HG02981 (cell line): ENCODE results near the gene PWP2.

Source experiments
- ATAC-seq: cut with Tn5 transposase; IDR thresholded peaks from one replicate; pipeline ENCODE4 v1.9.1; 2021; ENCODE audit warnings: mild to moderate bottlenecking, moderate library complexity; ENCODE audit not compliant: unreplicated experiment

Gene PWP2

DNA sequence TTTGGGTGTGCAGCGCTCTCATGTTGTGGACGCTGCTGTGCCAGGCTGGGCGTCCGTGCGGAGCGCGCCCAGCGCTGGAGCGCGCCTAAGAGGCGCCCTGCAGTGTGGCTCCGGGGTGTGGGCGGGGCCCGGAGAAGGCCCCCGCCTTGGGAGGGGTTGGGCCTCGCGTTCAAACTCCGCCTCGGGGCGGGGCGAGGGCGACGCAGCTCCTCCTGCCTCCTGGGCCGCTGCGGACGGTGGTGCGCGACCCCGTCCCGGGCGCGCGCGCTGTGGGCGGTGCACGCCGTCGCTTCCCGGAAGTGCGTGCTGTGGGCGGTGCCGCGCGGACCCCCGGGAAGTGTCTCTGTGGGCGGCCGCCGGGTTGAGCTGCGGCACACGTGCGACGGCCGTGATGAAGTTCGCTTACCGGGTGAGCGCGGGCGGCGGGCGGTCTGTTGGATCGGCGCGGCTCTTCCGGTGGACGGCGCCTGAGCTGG lies at the start of gene PWP2:
TSS of gene PWP2 (plus strand) at position 374 of the 476 bp plus-strand sequence. CDS start at position 392, 18 bp downstream.
- ATAC-seq: peak; percentile 92

DNA sequence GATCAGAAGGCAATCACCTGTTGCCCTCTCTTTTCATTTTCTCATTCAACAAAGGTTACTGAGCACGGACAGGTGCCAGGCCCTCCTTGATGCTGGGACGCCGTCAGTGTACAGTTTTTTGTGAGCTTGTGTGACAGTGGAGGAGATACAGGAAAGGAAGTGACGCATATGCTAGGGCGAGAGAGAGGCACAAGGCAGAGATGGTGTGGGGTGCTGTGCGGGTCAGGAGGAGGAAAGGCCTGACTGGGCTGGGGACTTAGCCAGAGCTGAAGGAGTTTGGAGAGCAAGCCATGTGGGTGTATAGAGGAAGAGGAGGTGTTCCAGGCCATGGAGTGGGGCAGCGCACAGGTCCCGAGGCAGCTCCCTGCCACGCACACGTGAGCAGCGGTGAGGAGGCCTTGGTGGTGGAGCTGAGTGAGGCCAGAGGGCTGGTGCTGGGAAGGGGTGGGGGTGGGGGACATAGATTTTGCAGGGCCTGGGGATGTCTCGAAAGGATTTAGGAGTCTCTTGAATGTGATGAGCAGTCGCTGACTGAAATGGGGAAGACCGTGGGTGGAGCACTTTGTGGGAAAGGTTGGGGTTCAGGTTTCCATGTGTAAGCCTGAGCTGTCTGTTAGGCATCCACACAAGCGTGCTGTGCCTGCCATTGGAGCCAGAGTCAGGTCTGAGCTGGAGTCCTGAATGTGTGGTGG lies 49.1 kb upstream of the PWP2 start:
- ATAC-seq: no peak

DNA sequence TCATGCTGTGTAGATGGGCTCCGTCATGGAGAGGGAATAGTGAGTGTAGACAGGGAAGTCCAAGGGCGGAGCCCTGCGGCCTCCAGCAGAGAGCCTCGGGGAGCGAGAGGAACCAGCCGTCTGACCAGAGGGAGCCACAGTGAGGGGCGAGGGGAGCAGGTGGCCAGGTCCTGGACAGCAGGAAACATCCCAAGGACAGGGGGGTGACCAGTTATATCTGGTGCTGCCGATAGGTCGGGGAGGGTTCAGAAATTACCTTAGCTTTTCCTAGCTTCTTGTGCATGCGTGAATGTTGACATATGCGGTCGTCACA lies 48.6 kb upstream of the PWP2 start:
- no peak for ATAC-seq

DNA sequence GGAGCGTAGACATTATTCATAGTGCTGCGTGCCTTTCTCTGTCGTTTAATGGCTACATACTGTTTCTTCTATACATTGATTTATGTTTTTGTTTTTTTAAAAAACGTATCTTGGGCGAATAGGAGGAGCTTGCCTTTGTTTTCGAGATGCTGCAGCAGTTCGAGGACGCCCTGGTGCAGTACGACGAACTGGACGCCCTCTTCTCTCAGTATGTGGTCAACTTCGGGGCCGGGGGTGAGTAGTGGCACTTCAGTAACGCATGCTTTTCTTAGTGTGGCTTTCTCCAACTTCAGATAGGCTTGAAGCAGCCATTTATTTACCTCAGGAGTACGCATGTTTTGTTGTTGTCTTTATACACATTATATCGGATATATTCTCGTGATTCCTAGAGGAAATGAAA lies 48.2 kb upstream of the PWP2 start:
- no peak for ATAC-seq

DNA sequence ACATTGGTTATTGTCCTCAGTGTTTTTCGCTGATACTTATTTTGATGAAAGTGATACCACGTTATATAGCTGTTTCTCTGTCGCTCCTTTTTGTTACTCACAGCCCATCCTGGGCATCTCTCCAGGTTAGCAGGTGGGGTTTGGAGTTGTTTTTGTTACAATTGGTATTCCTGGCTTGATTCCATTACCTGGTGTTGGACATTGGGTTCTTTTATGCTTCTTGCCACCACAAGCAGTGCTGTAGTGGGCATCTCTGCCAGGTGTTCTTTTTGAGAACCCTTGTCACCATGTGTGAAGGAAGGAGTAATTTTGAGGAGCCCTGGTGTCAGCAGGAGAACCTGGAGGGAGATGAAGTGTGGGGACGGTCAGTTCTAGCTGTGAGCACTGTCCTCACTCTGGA lies 47.5 kb upstream of the PWP2 start:
- ATAC-seq: no peak

DNA sequence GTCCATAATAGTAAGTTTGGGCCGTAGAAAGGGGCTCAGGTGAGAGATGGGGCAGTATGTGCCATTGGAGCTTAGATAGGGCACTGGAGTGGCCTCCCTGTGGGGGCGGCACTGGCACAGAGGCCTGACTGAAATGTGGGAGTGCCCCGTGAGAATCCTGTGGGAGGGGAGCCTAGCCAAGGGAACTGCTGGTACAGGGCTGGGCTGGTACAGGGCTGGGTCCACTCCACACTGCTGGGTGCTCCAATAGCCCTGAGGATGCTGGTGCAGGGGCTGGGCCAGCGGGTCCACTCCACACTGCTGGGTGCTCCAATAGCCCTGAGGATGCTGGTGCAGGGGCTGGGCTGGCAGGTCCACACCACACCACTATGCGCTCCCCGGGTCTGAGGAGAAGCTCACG lies 44.8 kb upstream of the PWP2 start:
- no peak for ATAC-seq

DNA sequence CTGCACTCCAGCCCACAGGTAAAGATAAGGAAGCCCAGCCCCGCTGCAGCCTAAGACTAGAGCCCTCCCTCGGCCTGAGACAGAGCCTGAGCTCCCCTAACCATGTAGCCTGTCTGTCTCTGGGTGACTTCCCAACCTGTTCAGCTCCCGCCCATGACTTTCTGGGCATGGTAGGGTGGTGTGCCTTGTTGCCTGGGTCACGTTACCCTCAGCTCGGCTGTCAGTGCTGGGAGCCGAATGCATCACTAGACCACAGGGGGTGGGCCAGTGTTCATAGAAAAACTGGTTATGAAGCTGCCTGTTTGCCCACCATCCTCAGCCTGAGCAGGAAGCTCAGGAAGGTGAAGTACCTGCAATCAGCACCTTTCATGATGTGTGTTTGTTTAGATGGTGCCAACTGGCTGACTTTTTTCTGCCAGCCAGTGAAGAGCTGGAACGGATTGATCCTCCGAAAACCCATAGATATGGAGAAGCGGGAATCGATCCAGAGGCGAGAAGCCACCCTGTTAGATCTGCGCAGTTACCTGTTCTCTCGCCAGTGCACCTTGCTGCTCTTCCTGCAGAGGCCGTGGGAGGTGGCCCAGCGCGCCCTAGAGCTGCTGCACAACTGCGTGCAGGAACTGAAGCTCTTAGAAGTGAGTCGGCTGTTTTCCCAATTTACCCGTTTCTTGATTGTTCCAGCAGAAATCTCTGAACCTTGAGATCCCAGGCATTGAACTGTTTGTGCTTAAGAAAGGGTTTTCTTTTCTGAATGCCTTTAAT lies 43.9 kb upstream of the PWP2 start:
- no peak for ATAC-seq

DNA sequence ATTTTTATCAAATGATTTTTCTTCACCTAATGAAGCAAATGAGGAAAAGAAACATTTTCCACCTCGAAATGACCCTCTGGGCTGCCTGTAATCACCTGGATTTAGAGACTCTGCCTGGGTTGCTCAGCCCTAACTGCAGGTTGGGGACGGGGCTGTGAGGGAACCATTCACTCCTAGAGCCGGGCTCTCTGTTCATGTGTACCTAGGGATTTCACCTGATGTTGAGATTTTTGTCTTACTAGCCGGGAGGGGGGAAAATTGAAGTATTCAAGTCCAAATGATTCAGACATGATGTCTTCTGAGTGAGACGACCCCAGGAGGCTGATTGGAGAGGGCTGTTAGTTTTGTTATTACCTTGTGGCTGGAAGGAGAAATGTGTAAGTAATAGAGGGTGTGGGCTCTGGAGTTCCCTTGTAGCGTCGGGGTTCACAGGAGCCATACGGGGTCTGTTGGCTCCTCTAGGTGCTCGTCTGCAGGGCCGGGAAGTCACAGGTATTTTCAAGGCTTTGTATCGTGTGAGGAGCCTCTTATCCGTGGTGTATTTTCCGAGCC lies 42.3 kb upstream of the PWP2 start:
- ATAC-seq: no peak

DNA sequence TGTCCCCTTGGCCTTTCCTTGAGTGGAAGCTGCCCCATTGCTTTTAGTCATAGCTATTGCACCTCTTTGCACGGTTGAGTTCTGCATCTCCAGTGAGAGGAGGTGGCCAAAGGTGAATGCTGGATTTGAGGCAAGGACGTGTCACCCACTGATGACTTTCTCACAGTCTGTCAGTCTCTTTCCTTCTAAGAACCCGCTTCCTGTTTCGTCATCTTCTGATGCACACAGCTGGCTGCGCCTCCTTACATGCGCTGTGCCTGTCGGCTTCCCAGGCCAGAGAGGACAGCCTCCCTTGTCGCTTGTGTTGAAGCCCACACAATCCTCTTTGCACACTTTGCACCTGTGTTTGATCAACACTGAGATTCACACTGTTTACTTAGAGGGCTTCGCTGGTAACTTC lies 41.8 kb upstream of the PWP2 start:
- no peak for ATAC-seq

DNA sequence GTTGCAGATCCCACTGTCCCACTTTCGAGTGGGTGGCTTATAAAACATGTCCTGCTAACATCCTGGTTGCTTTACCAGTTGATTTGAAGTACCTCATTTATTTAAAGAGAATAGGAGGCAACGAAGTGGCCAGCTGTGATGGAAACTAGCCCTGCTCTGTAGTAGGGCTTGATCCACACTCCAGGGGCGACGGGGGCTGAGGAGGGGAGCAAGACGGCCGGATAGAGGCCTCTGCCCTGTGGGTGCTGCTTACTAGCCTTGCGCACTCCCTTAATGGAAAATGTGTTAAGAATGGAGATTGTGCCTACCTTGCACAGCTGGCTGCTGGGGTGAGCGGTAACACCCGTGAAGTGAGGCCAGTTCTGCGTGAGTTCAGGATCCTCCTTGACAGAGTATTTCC lies 41.1 kb upstream of the PWP2 start:
- ATAC-seq: no peak

DNA sequence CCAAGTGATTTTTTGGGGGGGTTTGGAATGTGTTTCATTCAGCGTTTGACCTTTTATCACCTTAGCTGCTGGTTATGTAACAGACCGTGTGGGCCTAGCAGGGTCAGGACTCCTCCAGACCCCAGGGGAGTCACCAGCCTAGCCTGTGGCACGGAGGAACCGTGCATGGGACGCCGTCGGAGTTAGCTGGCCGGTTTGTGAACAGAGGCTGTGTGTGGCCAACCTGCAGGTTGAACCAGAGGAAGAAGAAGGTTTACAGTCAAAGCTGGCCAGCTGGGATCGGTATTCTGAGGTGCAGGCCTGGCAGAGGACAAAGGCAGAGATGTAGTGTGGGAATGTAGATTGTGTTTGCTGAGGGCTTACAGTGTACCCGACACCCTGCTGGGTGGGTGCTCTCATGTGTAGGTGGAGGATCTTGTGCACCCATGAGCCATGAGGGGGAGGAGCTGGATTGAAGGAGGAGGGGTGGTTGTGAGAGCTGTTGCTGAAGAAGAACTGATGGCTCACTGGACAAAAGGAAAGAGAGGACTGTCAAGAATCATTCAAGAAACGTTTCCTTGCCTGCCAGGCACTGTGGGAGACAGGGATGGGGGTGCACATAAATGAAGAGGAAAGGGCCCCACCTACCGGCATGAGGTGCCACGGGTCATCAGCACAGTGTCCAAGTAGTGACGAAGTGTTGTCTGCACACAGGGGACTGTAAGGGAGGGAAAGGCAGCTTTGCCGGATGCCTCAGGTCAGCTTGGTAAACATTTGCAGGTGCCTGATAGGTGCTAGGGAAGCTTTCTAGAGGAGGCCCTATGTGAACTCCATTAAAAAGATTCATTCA lies 40.0 kb upstream of the PWP2 start:
- ATAC-seq: no peak

DNA sequence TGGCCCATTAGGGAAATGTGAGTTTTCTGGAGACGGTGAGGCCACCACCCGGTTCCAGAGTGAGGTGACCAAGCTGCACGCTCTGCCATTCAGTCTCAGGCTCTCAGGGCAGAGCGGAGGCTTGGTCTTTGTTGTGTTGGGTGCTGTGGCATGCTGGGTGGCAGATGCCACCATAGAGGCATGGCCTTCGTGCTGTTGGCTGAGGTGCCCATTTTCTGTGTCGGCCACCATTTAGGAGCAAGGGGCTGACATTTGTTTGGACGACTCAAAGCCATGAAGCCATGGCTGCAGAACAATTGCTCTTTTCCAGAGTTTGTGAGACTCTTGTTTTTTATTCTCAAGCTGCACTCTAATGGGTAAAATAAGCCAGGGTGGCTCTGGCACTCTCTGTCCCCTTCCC lies 36.8 kb upstream of the PWP2 start:
- ATAC-seq: no peak

DNA sequence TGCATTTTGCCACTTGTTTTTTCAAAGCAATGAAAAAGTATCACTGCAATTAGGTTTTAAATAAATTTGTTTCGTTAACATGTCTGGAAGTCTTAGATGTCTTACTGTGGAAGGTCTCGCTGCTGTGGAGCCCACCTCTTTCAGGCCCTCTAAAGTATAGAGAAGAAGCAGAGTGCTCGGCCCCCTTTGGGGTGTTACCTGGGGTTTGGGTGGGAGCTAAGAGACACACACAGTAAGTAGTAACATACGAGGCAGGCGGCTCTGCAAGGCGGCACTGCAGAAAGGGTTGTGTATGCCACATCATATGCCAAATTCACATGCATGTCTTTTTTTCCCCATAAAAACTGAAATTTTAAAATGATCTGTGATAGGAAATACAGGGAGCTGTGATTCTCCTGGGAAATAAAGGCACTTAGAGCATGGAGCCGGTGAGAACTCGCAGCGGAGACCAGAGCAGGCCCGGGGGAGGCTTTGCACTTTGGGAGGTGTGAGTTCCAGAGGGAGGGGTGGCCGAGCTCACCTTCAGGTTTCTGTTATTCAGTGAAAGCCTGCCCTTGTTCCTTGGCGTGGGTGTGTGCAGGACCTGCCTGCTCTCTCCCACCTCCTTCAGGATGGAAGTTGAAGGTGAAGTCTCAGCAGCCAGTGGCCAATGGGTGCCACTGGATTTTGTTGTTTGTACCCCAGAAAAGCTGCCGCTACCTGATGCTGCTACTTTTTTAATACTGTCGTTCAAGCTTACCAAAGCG lies 35.7 kb upstream of the PWP2 start:
- no peak for ATAC-seq

DNA sequence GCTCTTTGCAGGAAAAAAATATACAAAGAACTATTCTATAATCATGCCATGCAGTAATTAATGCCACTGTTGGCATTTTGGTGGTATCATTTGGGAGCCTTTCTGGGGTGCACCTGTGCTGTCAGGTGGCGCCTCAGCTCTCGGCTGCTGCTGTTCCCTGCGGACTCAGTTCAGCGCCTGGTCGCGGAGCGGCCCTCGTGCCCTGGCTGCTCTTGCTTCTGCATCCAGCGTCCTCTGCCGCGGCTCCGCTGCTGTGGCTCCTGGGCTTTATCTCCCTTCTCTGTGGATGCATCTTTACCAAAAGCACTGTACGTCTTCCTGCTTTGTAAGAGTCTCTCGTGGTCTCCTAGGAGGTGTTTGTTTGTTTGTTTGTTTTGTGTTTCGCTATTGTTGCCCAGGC lies 35.1 kb upstream of the PWP2 start:
- no peak for ATAC-seq

DNA sequence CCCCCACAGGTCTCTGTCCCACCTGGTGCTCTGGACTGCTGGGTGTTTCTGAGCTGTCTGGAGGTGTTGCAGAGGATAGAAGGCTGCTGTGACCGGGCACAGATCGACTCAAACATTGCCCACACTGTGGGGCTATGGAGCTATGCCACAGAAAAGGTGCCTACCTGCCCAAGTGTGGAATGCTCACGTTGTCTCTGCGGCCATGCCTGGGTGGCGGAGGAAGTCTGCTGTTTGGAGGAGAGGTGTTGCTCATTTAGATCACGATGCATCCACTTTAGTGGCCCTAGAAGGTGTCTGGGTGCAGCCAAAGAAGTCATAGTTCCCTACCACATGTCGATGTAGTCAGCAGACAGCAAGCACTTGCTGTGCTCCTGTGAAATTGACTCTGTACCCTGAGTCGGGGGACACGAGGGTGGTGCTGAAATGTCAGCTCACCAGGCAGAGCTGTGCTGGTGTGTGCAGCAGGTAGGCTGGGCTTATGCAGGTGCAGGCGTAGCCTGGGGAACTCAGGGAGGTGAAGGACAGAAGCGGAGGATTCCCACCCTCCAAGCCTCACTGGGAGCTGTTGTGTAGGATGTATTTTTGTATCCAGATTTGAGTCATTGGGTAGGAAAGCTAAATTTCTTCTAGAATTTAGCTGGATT lies 32.8 kb upstream of the PWP2 start:
- ATAC-seq: no peak

DNA sequence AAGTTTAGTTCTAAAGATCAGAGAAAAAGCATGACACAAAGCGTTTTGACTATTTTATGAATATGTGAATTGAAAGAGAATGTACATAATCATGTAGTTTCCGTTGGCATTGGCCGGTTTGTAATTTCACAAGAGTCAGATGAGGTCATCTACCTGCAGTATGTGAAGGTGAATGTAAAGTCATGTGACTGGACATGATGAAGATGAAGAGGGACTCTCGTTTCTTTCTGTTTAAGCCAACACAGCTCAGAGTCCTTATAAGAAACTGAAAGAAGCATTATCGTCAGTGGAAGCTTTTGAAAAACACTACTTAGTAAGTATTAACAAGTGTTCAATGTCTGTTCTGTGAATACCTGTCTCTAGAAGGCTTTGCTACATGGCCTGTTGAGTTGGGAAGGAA lies 30.9 kb upstream of the PWP2 start:
- no peak for ATAC-seq

DNA sequence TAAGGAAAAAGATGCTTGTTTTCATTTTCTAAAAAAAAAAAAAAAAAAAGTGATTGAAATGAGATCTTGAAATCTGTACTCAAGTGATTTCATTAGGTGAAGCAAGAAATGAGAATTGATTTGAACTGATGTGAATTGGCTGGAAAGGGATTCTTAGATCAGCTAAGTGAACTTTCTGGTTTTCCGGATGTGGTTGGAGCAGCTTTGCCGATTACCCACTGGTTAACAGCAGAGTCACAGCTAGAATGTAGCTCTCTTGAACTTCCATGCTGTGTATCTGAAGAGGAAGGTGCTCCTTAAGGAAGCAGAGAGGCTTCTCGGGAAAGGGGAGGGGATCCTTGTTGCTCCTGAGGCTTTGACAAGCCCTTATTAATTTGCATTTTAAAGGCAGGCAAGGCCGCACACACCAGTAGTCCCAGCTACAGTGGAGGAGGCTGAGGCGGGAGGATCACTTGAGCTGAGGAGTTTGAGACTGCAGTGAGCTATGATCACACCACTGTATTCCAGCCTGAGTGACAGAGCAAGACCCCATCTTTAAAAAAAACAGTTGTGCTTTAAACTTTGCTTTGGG lies 28.7 kb upstream of the PWP2 start:
- ATAC-seq: no peak

DNA sequence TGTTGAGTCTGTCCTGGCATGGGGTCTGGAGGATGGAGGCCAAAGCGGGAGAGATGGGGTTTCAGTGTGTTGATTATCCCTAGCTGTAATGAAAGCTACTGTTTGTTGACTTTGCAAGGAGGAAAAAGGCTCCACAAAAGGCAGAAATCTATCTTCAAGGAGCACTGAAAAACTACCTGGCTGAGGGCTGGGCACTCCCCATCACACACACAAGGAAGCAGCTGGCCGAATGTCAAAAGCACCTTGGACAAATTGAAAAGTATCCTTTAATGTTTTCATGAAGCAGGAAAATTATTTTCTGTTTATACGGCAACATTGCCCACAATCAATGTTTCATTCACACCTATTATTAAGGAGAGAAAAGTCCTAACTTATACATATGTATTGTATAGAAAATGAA lies 27.8 kb upstream of the PWP2 start:
- ATAC-seq: no peak

DNA sequence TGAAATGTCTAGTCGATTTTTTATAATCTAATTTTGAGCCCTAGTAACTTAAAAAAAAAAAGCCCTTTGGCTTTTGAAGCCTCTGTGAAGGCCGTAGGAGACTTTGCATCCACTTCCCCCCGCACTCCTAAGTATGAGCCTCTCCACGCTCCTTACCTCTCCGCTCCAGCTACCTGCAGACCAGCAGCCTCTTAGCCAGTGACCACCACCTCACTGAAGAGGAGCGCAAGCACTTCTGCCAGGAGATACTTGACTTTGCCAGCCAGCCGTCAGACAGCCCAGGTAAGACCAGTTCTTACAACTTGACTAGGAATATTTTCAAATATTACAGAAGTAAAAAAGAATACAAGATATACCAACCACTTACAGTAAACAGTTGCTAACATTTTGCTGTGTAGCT lies 27.4 kb upstream of the PWP2 start:
- ATAC-seq: no peak
